ENCODE data around the gene SPHK1.

Gene SPHK1

GRCh38 chr17:76381633-76382350, 2.6 kb upstream of the SPHK1 start:
- H3K79me2 ChIP-seq (ENCODE audit: low read length), result no peaks in the 10 kb centered on the region
- H3K27me3 ChIP-seq (ENCODE audit: low read depth, low read length), result no peaks in the 10 kb centered on the region
- no peaks in the 10 kb centered on the region for H3K9me3 ChIP-seq (ENCODE audit: insufficient read depth, low read length)
- H3K4me2 ChIP-seq (ENCODE audit: low read length), result no peak overlapping the region
- TF ChIP-seq EZH2phosphoT487 (IDR thresholded peaks at IDR 0.05; ENCODE audit: low read depth) (no peak), CTCF (IDR thresholded peaks at IDR 0.05; ENCODE audit: low read depth, low read length) (no peak)
- no peak overlapping the region for H3K27ac ChIP-seq (ENCODE audit: low read length)
- H2AFZ ChIP-seq (ENCODE audit: low read depth, low read length), result no peak overlapping the region
- no peaks in the 10 kb centered on the region for H3K4me1 ChIP-seq (ENCODE audit: low read length)
- H3K9ac ChIP-seq (ENCODE audit: low read length), result no peak overlapping the region
- no peaks in the 10 kb centered on the region for H4K20me1 ChIP-seq (ENCODE audit: insufficient read depth, low read length)
- no peak overlapping the region for H3K4me3 ChIP-seq (ENCODE audit: low read length)
- no peaks in the 10 kb centered on the region for H3K36me3 ChIP-seq (replicated peaks; ENCODE audit: low read depth, low read length)

- Histone ChIP-seq H3K79me2 (ENCODE audit: low read length) (no peaks in the 10 kb centered on the region), H3K9me3 (ENCODE audit: insufficient read depth, low read length) (no peaks in the 10 kb centered on the region), H3K4me1 (ENCODE audit: low read length) (no peaks in the 10 kb centered on the region), H3K4me2 (ENCODE audit: low read length) (no peak overlapping the region), H3K27me3 (ENCODE audit: low read depth, low read length) (no peaks in the 10 kb centered on the region), H3K27ac (ENCODE audit: low read length) (no peak overlapping the region), H4K20me1 (ENCODE audit: insufficient read depth, low read length) (no peaks in the 10 kb centered on the region), H3K4me3 (ENCODE audit: low read length) (no peak overlapping the region), H2AFZ (ENCODE audit: low read depth, low read length) (no peak overlapping the region), H3K9ac (ENCODE audit: low read length) (no peak overlapping the region), H3K36me3 (replicated peaks; ENCODE audit: low read depth, low read length) (no peaks in the 10 kb centered on the region)
- TF ChIP-seq EZH2phosphoT487 (IDR thresholded peaks at IDR 0.05; ENCODE audit: low read depth) (no peak), CTCF (IDR thresholded peaks at IDR 0.05; ENCODE audit: low read depth, low read length) (no peak)
Observed at GRCh38 chr17:76382351-76382802, 2.0 kb upstream of the SPHK1 start.

GRCh38 chr17:76382803-76383545, 1.4 kb upstream of the SPHK1 start:
- peak overlapping the region; percentile 47 for H3K4me2 ChIP-seq (ENCODE audit: low read length)
- no peaks in the 10 kb centered on the region for H3K9me3 ChIP-seq (ENCODE audit: insufficient read depth, low read length)
- H3K36me3 ChIP-seq (replicated peaks; ENCODE audit: low read depth, low read length), result no peaks in the 10 kb centered on the region
- TF ChIP-seq CTCF (IDR thresholded peaks at IDR 0.05; ENCODE audit: low read depth, low read length), result no peak
- no peak for TF ChIP-seq EZH2phosphoT487 (IDR thresholded peaks at IDR 0.05; ENCODE audit: low read depth)
- no peak overlapping the region for H3K9ac ChIP-seq (ENCODE audit: low read length)
- no peaks in the 10 kb centered on the region for H3K79me2 ChIP-seq (ENCODE audit: low read length)
- H2AFZ ChIP-seq (ENCODE audit: low read depth, low read length), result no peak overlapping the region
- H3K4me3 ChIP-seq (ENCODE audit: low read length), result peak overlapping the region; percentile 61
- no peak overlapping the region for H3K27ac ChIP-seq (ENCODE audit: low read length)
- no peaks in the 10 kb centered on the region for H4K20me1 ChIP-seq (ENCODE audit: insufficient read depth, low read length)
- no peaks in the 10 kb centered on the region for H3K4me1 ChIP-seq (ENCODE audit: low read length)
- no peaks in the 10 kb centered on the region for H3K27me3 ChIP-seq (ENCODE audit: low read depth, low read length)

- no peaks in the 10 kb centered on the region for H3K79me2 ChIP-seq (ENCODE audit: low read length)
- no peak overlapping the region for H3K27ac ChIP-seq (ENCODE audit: low read length)
Observed at GRCh38 chr17:76383546-76384221, 725 bp upstream of the SPHK1 start.

More at GRCh38 chr17:76383546-76384221, 725 bp upstream of the SPHK1 start:
- H3K36me3 ChIP-seq (replicated peaks; ENCODE audit: low read depth, low read length), result no peaks in the 10 kb centered on the region
- no peak for TF ChIP-seq CTCF (IDR thresholded peaks at IDR 0.05; ENCODE audit: low read depth, low read length)
- TF ChIP-seq EZH2phosphoT487 (IDR thresholded peaks at IDR 0.05; ENCODE audit: low read depth), result no peak
- no peaks in the 10 kb centered on the region for H3K9me3 ChIP-seq (ENCODE audit: insufficient read depth, low read length)
- H3K4me3 ChIP-seq (ENCODE audit: low read length), result peak overlapping the region; percentile 61
- H3K4me1 ChIP-seq (ENCODE audit: low read length), result no peaks in the 10 kb centered on the region
- H3K9ac ChIP-seq (ENCODE audit: low read length), result no peak overlapping the region
- no peaks in the 10 kb centered on the region for H3K27me3 ChIP-seq (ENCODE audit: low read depth, low read length)
- H3K4me2 ChIP-seq (ENCODE audit: low read length), result peak overlapping the region; percentile 47
- no peak overlapping the region for H2AFZ ChIP-seq (ENCODE audit: low read depth, low read length)
- no peaks in the 10 kb centered on the region for H4K20me1 ChIP-seq (ENCODE audit: insufficient read depth, low read length)

Data from OCI-LY3 (cell line).